ENCODE data around the gene PRR32.
A peak's percentile ranks its signal among the peaks of the same experiment; 100 is the strongest.
"Not testable (repeated sequence)": the region's sequence is repeated elsewhere in the genome, so short reads cannot be mapped to it uniquely, and the experiment has no call there.

PRR32 gene

GRCh38 chrX:126819429-126819828 lies at the start of gene PRR32:
Gene PRR32 (plus strand): TSS chrX:126819729. CDS start chrX:126819844, 115 bp downstream.
- DNase-seq: no peak

GRCh38 chrX:126770179-126770578 lies 49.4 kb upstream of the PRR32 start:
- DNase-seq: peak; percentile 31 to 52

- DNase-seq: no peak
These were observed 34.0 kb upstream of the PRR32 start for GRCh38 chrX:126785539-126785938.

- DNase-seq: no peak
These were observed 20.5 kb upstream of the PRR32 start for GRCh38 chrX:126799059-126799458.

GRCh38 chrX:126806784-126807183 lies 12.7 kb upstream of the PRR32 start:
- DNase-seq: not testable (repeated sequence)

- no peak for DNase-seq
These were observed 3.7 kb upstream of the PRR32 start for GRCh38 chrX:126815806-126816205.

GRCh38 chrX:126820700-126821420 lies 1.3 kb downstream of the PRR32 start:
- DNase-seq: no peak

- DNase-seq: no peak
These were observed 4.9 kb downstream of the PRR32 start for GRCh38 chrX:126824338-126825007.

GRCh38 chrX:126825566-126826193 lies 6.2 kb downstream of the PRR32 start:
- DNase-seq: no peak

GRCh38 chrX:126836186-126836585 lies 16.7 kb downstream of the PRR32 start:
- no peak for DNase-seq

- peak in 1 of 2 experiments; percentile 7 for DNase-seq
These were observed 27.6 kb downstream of the PRR32 start for GRCh38 chrX:126847143-126847542.

GRCh38 chrX:126855839-126856524 lies 36.5 kb downstream of the PRR32 start:
- no peak for DNase-seq
